ENCODE results near the gene FHOD3. TPM values are rescaled to one million over a fixed set of nuclear protein-coding genes. Genes with fewer than 3 reads are reported as not detected.
A peak's percentile ranks its signal among the peaks of the same experiment; 100 is the strongest.

The FHOD3 gene
- total and polyA plus RNA-seq, 2 of the 8 experiments (the other 6 are each of a cell fraction or from before 2014, with no cell fraction given), result 9.7 to 10.5 TPM

GRCh38 chr18:36543991-36544725, 246.6 kb downstream of the FHOD3 start:
- H3K23ac ChIP-seq (ENCODE audit: insufficient read length), result no peak overlapping the region
- no peak overlapping the region for H3K14ac ChIP-seq (ENCODE audit: insufficient read length)
- no peaks in the 10 kb centered on the region for H3K23me2 ChIP-seq (ENCODE audit: low read depth, low read length)
- H3K79me1 ChIP-seq (ENCODE audit: low read depth, low read length), result no peaks in the 10 kb centered on the region
- WGBS, 2 experiments (ENCODE audit: extremely low coverage in 1 of 2, insufficient coverage in 1 of 2, insufficient read length in 1 of 2, insufficient replicate concordance in 2 of 2, low coverage in 1 of 2, low lambda C conversion rate in 2 of 2, missing lambda C conversion rate in 1 of 2), result 87% methylated on average over 15 of the region's 15 CpGs; no CpG with 5 or more reads in 1 of the 2 experiments
- H4K8ac ChIP-seq (ENCODE audit: extremely low read depth, insufficient read depth, low read length), result no peak overlapping the region
- H2BK120ac ChIP-seq (replicated peaks; ENCODE audit: low read depth, low read length), result no peak overlapping the region
- H3K4ac ChIP-seq (replicated peaks; ENCODE audit: insufficient read length, low read depth, low read length), result no peak overlapping the region
- 0 out of 2 replicates have a peak overlapping the region, but pooled peaks have one; percentile 33 for H3K18ac ChIP-seq (ENCODE audit: extremely low read depth, low read length)
- H4K20me1 ChIP-seq (replicated peaks in 1 of 2; ENCODE audit: control insufficient read depth in 1 of 2, insufficient read depth in 2 of 2, low read length in 2 of 2), result no peaks in the 10 kb centered on the region
- H4K5ac ChIP-seq (ENCODE audit: insufficient read length, low read depth, low read length), result no peak overlapping the region
- no peak overlapping the region for H2AFZ ChIP-seq (ENCODE audit: low read length)
- H3K9me3 ChIP-seq (ENCODE audit: insufficient read depth in 2 of 2, low read depth in 1 of 2, low read length in 1 of 2), result no peaks in the 10 kb centered on the region
- H3K9ac ChIP-seq (replicated peaks in 1 of 4; ENCODE audit: extremely low read depth in 1 of 4, low read depth in 3 of 4, low read length in 3 of 4), result 0 out of 7 replicates have a peak overlapping the region, but pooled peaks of 1 of the 4 experiments have one; percentile 33
- H3K27ac ChIP-seq (ENCODE audit: low read depth, low read length), result no peak overlapping the region
- H2AK5ac ChIP-seq (ENCODE audit: low read depth, low read length), result no peak overlapping the region; the same call in 1 of the 2 replicates
- H3K36me3 ChIP-seq (ENCODE audit: control insufficient read depth in 2 of 4, insufficient read depth in 4 of 4, low read length in 3 of 4), result no peaks in the 10 kb centered on the region
- no peak overlapping the region for H3K4me3 ChIP-seq (ENCODE audit: extremely low read depth in 1 of 4, insufficient read depth in 2 of 4, low read depth in 3 of 4, low read length in 4 of 4)
- no peak overlapping the region for H3K56ac ChIP-seq (replicated peaks; ENCODE audit: insufficient read length, low read depth, low read length)
- POLR2A ChIA-PET (ENCODE audit: partially characterized antibody), result no interaction called here
- FAIRE-seq, result no peak
- CTCF ChIA-PET (ENCODE audit: partially characterized antibody), result interaction anchor here (0.6 to 1.3 kb wide), 6 partner anchors 10 to 375 kb away, joined by 3 read pairs; no protein-coding TSS in a partner anchor
- 0 out of 2 replicates have a peak overlapping the region, but pooled peaks have one; percentile 26 for H2BK5ac ChIP-seq (ENCODE audit: low read depth, low read length)
- H3K79me2 ChIP-seq (ENCODE audit: control insufficient read depth in 1 of 2, insufficient read depth in 2 of 2, low read length in 2 of 2), result no peaks in the 10 kb centered on the region
- no peak for DNase-seq (ENCODE audit: low read depth in 1 of 2, low spot score in 2 of 2)
- no peaks in the 10 kb centered on the region for H3K27me3 ChIP-seq (replicated peaks in 1 of 4; ENCODE audit: control insufficient read depth in 3 of 4, extremely low read depth in 1 of 4, insufficient read depth in 3 of 4, low read length in 3 of 4)
- no peak overlapping the region for H4K91ac ChIP-seq (replicated peaks; ENCODE audit: insufficient read length, low read length)
- H3K4me2 ChIP-seq (ENCODE audit: insufficient read depth in 1 of 2, low read depth in 2 of 2, low read length in 2 of 2), result no peak overlapping the region
- no peak overlapping the region for H2BK20ac ChIP-seq (ENCODE audit: low read length)
- H3K4me1 ChIP-seq (replicated peaks in 1 of 4; ENCODE audit: control insufficient read depth in 3 of 4, insufficient read depth in 4 of 4, low read length in 3 of 4), result 0 out of 7 replicates have a peak, but pooled peaks cover 0 to 1% (median 0%) of the 10 kb centered on the region in 4 experiments
- H2BK15ac ChIP-seq (ENCODE audit: low read length), result no peak overlapping the region
- H2BK12ac ChIP-seq (ENCODE audit: low read depth, low read length), result no peak overlapping the region
- TF ChIP-seq ASH2L (IDR thresholded peaks at IDR 0.05; ENCODE audit: low read length) (no peak), KDM1A (IDR thresholded peaks at IDR 0.05; ENCODE audit: borderline replicate concordance, low read length) (no peak), KDM5A (IDR thresholded peaks at IDR 0.05; ENCODE audit: low read length) (no peak), CREB1 (IDR thresholded peaks at IDR 0.05) (no peak), ZNF274 (IDR thresholded peaks at IDR 0.05; ENCODE audit: borderline replicate concordance, extremely low read depth, low read length) (no peak), USF2 (IDR thresholded peaks at IDR 0.05; ENCODE audit: low read length) (no peak), TBP (IDR thresholded peaks at IDR 0.05; ENCODE audit: low read depth, low read length) (no peak), ATF3 (IDR thresholded peaks at IDR 0.05; ENCODE audit: insufficient read depth, low read depth, low read length) (no peak), POLR2AphosphoS5 (IDR thresholded peaks at IDR 0.05; ENCODE audit: low read depth, low read length) (no peak), TCF12 (IDR thresholded peaks at IDR 0.05; ENCODE audit: low read depth, low read length) (no peak), CHD1 (IDR thresholded peaks at IDR 0.05; ENCODE audit: low read depth, low read length) (no peak), EZH2 (IDR thresholded peaks at IDR 0.05; ENCODE audit: low read depth, low read length, severe bottlenecking) (no peak)
